HG02840 (cell line): ENCODE data around the gene LRRFIP1.
A peak's percentile ranks its signal among the peaks of the same experiment; 100 is the strongest.
"Not testable (repeated sequence)": the region's sequence is repeated elsewhere in the genome, so short reads cannot be mapped to it uniquely, and the experiment has no call there.

ENCODE experiments used
- ATAC-seq: cut with Tn5 transposase; IDR thresholded peaks from one replicate; pipeline ENCODE4 v1.9.1; 2021; ENCODE audit warnings: mild to moderate bottlenecking, moderate library complexity, moderate number of reproducible peaks; ENCODE audit not compliant: unreplicated experiment, low FRiP score

The LRRFIP1 gene

DNA sequence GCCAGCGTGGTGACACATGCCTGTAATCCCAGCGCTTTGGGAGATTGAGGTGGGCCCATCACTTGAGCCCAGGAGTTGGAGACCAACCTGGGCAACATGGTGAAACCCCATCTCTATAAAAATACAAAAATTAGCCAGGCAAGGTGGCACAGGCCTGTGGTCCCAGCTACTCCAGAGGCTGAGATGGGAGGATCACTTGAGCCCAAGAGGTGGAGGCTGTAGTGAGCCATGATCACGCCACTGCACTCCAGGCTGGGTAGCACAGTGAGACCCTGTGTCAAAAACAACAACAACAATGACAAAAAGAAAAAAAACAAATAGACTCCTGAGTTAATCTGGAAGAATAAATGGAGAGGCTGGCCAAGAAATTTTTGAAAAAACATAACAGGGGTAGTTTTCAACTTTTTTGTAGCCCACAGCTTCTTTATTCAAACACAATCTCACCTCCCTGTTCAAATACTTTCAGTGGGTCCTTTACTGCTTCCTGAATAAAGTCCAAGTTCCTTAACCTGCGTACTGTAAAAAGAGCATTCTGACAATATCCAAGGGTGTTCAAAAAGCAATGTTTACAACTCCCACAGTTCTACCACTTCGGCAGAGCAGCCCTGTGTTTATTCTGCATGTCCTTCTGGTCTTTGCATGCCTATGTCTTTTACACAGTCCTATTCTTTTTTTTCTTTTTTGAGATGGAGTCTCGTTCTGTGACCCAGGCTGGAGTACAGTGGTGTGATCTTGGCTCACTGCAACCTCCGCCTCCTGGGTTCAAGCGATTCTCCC, 53.5 kb downstream of the LRRFIP1 start:
- ATAC-seq: no peak

DNA sequence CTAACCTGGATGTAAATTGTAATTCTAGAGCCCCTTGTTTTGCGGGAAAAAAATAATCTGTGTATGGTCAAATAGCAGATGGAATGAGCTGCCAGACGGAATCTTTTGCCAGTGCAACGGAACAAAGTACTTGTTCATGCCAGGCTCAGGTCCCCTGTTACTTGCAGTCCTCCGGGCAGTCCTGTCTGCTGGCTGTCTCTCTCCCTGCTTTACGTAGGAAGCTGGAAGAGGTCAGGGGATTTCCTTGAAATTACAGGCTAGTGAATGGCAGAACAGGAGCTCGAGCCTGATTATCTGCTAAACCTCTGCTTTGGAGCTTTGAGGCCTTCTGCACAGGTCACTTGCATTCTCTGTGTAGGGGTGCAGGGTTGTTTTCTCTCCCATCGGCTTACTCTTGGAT, 54.8 kb downstream of the LRRFIP1 start:
- no peak for ATAC-seq

DNA sequence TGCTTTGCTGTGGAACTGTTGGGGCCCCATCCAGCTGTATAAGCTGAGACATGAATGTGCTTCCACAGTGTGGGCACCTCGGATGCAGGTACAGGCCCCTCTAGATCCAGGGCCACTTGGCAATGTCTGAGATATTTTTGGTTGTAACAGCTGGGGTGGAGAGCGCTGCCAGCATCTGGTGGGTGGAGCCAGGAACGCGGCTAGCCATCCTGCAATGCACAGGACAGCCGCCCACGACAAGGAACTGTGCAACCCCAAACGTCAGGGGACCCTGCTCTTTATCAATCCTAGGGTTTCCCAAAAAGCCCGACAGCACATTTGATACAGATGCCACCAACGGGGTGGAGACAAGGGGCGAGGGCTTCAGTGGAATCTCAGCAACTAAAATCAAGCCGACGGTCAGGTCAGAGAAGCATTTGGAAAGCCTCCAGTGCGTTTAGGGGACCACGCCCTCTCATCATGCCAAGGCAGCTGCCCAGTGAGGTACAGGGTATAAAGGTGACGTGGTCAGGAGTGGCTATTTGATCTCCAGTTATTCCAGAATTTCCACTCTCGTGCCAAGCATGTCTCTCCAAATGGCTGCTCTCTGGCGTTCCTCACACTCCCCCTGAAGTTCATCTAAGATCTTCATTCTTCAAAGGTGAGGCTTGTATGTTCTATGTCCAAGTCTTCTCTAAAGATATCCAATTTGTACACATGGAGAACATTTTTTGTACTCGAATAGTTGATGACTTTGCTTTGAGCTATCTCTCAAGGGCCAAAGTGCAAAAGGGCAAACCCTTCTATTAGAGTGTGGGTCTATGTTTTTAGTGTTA, 55.7 kb downstream of the LRRFIP1 start:
- no peak for ATAC-seq

DNA sequence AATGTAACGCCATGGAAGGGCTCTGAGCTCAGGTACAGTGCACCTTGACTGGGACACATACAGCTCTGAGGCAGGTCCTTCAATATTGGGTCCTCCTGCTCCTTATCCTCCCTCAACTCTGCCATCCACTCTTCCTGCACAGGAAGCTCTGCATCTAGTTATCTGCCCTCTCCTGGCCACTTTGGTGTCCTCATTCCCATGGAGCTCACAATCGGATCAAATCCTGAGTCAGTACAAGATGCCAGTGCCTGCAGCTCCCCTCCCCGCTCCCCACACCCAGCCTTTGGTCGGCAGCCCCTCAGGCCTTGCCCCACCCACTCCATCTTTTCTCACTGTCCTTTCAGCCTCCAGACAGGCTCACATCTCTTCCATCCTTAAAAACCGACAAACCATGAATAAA, 58.0 kb downstream of the LRRFIP1 start:
- no peak for ATAC-seq

DNA sequence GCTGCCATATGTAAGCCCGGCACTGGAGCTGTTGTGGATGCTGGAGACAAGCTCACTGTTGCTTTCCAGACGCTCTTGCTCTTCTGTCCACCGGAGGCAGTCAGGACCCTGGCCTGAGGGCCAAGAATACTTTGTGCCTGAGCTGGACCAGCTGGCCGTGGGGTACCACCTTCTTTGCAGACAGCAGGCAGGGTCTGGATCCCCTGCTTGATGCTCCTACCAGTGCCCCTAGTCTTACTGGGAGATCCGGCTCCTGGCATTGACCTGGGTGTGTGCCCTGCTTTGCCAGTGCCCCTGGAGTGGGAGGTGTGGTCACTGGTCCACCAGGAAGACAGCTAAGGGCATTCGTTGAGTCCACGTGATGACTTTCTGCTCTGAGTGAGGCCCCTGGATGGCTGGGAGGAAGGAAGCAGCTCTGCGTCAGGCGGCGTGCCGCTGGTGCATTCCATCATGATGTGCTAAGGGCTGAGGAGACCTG, 59.3 kb downstream of the LRRFIP1 start:
- ATAC-seq: no peak

DNA sequence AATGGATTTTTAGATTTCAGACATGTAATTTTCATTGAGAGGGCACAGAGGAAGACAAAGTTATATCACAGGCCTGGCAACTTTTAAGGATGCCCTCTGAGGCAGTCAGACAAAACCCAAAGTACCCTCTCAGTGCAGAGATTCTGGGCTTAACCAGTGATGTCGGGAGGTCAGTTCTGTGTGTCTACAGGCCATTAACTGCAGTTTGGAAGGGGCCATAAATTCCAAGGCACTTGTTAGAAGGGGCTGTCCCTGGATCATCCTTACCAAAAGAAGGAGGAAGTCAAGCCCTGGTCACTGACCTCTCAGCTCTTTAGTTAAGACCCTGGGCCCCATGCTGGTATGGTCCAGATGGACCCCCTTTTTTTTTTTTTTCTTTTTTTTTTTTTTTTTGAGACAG, 60.7 kb downstream of the LRRFIP1 start:
- no peak for ATAC-seq

DNA sequence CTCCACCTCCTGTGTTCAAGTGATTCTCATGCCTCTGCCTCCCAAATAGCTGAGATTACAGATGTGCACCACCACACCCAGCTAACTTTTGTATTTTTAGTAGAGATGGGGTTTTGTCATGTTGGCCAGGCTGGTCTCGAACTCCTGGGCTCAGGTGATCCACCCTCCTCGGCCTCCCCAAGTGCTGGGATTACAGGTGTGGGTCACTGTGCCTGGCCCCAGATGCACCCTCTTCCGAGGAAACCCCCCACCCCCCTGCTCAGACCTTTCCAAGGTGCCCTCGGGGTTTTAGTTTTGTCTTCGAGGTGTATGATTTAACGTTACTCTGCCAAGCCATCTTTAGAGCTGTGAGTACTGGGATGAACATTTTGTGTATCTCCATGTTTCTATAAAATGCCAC, 61.2 kb downstream of the LRRFIP1 start:
- ATAC-seq: not testable (repeated sequence)

DNA sequence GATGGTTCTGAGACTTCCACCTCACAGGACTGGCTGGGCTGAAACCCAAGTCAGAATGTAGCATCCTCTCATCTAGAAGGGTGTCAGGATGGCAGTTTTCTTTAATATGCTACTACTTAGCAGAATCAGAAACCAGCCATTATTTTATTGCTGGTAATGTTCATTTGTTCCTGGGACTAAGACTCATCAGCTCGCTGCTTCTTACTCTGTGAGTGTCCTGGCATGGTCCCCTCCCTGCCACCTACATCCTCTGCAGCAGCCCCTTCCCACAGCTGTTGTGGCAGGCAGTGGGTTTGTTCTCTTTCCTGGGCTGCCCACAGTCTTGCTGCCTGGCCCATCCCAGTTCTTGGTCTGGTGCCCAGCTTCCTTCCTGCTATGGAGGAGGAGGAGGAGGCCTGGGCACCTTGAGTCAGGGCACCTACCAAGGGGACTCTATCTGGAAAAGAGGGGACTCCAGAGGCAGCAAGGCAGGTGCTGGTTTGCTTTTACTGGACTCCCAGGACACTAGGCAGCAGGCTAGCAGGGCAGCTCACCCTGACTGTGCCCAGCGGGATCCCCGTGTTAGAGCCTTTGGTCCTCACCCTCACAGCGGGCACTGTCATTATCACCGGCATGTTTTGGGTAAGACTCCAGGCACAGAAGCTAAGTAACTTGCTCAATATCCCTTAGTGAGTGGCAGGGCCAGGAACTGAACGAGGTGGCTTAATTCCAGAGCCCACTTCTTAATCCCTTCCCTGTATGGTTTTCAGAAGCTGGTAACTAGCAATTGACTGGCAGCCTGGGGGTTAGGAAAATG, 62.1 kb downstream of the LRRFIP1 start:
- ATAC-seq: no peak

DNA sequence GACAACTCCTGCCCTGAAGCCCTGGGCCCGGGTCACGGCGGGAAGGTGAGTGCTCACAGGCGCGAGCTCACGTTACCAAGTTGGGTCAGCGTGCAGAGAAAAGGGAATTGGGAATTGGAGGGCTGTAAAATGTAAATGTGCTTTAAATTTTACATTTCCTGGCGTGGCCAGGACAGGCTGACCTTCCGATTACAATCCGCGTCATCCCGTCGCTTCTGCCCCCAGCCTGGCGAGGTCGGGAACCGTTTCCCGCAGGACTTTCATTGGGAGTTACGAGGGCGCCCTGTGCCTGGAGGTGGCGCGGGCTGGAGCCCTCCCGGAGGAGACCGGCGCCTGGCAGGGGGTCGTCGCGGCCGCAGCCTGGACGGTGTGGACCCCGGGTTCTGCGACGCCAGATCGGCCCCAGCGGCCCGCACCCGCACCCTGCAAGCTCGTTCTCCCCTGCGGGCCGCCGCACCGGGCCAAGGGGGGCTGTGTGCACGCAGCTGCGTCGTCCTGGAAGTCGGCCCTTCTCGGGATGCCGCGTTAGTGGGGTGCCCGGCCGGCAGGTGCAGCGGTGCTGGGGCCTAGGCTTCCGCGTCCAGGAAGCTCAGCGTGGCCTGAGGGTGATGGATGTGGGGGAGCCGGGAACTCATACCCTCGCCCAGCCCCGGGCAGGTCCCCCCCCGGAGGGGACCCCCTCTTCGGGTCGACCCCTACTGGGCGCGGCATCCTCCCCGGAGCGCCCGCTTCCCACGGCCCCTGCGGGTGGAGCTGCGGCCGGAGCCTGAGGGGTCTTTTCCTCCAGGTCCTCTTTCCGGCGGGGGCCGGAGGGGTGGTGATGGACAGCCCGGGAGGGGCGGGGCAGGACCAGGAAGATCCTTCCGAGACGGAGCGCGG, 63.9 kb downstream of the LRRFIP1 start:
- peak; percentile 38 for ATAC-seq

DNA sequence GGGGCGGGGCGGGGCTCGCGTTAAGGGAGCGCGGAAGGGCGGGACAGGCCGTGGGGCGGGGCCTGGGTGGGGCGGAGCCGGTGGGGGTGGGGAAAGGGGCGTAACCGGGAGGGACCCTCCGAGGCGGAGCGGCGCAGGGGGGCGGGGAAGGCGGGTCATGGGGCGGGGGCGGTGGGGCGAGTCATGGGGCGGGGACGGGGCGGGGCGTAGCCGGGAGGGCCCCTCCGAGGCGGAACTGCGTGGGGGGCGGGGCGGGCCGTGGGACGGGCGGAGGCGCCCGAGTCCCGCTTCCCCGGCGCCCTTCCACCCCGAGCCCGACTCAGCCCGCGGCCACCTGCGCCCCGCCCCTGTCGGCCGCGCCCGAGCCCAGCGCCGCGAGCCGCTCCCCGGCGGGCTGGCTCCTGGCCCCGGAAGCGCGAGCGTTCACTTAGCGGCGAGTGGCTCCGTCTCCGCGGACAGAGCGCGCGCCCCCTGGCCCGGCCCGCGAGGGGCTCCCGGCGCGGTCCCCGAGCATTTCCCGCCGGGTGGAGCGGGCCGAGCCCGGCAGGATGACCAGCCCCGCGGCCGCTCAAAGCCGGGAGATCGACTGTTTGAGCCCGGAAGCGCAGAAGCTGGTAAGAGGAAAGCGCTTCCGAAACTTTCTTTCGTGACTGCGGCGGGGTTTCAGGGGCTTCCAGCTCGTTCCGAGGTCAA, 64.7 kb downstream of the LRRFIP1 start:
- ATAC-seq: peak; percentile 56

DNA sequence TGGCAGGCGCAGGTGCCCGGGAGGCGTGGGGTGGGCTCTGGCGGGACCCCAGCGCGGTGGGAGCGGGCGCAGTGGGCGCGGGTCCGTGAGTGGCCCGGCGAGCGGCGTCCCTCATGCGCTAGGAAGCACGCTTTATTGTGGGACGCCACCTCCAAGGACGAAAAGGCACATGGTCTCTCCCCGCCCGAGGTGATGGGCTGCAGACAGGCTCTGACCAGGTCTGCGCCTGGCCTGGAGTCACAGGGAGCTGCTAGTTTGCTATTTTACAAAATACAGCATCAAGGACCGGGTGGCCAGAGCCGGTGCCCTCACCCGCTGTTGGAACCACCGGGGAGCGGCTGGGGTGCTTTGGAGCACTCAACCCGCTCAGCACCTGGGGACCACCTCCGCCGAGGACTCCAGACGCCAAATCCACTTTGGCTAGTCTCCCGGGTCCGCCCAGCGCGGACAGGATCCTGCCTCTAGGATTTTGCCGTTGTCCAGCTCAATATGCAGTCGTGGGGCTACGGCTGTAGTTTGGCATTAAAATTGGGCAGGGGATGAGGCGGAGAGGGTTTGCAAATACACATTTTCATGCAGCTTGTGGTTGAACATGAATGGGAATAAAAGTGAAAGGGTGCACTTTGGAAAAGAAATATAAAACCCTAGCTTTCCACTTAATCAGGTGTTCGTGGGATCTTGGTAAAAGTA, 65.4 kb downstream of the LRRFIP1 start:
- ATAC-seq: peak; percentile 1

DNA sequence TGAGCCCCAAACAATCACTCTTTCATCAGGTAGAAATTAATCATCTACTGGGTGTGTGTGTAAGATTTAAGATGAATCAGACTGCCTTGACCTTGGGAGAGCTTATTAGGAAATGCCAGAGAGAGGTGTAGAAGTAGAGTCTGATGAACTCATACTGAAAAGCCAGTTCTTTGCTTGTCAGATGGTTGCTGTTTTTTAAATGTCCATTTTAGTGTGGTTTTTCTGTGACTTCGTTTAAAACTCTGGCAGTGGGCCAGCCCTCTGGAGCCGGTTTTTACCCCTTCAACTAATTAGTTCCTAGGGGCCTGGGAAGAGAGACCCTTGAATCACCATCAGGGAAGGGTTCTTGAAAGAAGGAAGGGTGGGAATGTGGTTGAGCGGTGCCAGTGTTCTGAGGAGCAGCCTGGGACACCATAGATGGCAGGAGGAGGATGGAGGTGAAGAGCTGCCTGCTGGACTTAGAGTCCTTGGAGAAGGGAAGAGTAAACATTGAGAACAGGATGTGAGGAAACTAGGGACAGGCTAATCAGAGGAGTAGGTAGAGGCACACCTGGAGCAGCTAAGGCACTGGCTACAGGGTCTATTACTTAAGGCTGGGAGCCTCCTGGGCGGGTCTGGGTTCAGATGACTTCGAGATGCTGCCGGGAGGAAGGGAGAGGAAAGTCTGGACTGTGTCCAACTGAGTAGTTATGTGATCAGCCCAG, 66.1 kb downstream of the LRRFIP1 start:
- no peak for ATAC-seq

DNA sequence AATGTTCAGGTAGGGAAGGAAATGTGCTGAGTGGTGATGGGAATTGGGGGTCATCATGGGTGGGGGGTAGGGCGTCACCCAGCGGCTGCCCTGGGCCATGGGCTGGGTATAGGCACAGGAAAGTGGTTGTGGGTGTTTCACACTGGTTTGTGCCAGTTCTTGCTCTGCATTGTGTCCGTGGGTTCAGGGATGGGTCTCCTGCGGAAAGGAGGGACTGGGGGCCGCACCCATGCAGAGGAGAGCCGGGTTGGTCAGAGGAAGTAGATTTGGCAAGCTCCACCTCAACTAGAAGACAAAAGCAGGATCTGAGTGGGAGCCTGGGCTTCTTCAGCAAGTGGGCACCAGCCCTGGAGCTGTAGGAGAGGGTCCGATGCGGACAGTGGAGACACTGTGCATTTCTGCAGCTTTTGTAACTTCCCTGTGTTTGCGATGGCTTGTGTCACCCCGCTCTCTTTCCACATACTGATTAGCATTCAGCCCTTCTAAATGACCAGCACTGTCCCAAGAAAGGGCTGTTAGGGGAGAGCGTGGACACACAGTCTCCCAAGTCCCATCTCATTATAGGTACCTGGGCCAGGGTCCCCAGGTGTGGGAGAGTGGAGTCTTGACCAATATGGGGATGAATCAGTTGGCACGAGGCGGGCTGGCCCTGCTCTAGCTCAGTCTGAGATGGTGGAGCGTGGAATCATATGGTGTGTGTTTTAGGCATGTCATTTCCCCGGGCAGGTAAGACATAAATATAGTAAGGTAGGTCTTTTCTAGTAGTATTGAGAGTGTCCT, 67.2 kb downstream of the LRRFIP1 start:
- no peak for ATAC-seq

DNA sequence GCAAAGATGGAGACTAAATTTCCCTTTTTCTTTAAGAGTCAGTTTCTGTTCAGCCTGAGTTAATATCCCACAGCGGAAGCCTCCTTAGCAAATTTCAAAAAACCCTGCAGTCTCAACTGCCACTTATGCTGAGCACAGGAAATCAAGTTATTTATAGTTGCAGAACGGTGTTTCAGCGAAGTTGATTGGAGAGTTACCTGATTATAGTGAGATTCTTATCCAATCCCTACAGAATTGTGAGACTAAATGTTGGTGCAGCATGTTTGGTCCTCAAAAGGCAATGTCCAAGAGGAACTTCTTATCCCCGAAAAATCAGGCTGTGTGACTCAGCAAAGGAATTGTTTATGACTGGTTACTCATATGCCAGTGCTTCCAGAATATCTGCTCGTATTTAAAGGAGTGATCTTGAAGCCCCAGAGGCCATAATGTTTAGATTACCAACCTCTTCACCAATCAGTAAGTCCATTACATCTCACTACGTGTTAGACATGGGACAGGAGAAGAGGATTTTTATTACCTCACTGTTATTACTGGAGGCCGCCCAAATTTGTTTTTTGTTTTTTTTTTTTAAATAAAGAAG, 67.9 kb downstream of the LRRFIP1 start:
- no peak for ATAC-seq

DNA sequence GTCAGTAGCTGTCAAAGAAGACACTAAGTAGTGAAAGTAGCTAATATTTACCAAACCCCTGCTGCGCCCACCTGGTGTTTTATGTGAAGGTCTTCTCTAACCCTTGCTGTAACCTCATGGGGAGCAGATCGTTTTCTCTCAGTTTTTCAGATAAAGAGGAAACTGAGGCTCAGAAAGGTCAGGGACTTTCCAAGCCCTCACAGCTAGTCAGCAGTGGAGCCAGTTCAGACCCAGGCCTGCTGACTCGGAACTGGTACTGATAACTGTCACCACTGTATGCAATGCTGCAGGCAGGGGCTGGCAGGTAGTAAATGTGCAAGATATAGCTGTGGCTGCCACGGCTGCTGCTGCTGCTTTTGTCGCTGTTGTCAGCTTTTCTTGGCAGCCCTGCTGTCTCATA, 69.1 kb downstream of the LRRFIP1 start:
- ATAC-seq: no peak

DNA sequence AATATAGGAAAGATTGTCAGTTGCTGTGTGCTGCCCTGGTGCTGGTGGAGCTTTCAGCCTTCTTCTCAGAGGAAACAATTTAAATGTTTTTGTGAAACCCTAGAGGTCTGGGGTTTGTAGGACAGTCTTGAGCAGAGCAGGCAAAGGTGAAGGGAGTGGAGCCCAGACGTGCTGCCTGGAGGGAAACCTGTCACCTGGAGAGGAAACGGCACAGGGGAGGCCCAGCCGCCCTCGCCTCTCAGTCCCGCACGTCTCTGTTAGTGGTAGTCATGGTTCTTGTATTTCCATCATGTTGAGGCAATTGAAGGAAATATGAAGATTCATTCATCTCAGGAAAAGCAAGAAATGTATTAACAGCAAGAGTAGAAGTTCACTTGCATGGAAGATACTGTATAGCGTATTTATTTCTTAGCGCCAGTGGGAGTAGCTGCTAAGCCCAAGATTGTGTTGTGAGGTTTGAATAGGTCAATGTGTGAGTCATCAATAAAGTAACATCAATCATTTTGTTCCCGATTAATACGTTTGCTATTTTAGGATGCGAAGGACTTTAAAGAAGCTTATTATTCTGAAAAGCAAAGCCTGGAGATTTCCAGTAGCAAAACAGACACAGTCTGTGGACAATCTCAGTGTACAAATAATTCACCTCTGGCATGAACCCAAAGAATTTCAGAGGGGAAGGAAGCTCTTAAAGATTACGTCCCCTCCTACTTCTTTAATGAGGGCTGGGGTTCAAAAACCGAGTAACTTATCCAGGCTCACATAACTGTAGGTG, 70.4 kb downstream of the LRRFIP1 start:
- no peak for ATAC-seq
